CD4-positive, alpha-beta T cell treated with Interleukin-12 subunit alpha and Interleukin-12 subunit beta, for 1 hour (primary cell): ENCODE measurements around the gene CIRBP.
A peak's percentile ranks its signal among the peaks of the same experiment; 100 is the strongest.
"Not testable (repeated sequence)": the region's sequence is repeated elsewhere in the genome, so short reads cannot be mapped to it uniquely, and the experiment has no call there.

Source experiments
- DNase-seq: peaks from one replicate; pipeline ENCODE4 v3.0.0-alpha.2; 2020

CIRBP gene

DNA sequence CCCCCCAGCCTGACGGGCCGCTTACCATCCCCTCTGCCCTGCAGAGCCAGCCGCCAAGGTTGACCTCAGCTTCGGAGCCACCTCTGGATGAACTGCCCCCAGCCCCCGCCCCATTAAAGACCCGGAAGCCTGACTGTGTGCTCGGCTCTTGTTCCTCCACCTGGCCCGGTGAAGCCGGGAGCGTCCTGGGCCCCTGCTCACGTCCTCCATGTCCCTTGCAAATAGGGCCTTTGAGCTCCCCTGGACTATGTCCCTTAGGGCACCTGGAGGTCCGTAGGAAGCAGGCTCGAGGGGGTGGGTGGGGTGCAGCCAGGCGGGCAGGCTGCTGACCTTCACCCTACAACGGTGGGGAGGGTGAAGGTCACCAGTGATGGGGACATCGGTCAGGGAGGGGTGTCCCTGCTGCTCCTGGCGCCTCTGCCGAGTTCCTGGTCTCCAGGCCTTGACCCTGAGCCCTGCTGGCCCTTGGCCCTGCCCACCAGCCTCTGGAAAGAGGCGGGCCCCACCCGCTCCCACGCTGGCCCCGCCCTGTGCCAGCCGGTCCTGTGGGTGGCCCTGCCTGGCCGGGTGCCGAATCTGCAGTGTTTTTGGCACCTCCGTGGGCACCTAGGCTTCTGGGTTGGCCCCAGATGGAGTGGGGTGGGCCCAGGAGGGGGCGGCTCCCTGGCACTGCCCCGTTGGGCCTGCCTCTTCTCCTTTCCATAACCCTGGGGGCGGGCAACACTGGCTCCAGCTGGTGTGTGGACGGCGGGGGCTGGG, 24.3 kb upstream of the CIRBP start:
- DNase-seq: peak; percentile 52

DNA sequence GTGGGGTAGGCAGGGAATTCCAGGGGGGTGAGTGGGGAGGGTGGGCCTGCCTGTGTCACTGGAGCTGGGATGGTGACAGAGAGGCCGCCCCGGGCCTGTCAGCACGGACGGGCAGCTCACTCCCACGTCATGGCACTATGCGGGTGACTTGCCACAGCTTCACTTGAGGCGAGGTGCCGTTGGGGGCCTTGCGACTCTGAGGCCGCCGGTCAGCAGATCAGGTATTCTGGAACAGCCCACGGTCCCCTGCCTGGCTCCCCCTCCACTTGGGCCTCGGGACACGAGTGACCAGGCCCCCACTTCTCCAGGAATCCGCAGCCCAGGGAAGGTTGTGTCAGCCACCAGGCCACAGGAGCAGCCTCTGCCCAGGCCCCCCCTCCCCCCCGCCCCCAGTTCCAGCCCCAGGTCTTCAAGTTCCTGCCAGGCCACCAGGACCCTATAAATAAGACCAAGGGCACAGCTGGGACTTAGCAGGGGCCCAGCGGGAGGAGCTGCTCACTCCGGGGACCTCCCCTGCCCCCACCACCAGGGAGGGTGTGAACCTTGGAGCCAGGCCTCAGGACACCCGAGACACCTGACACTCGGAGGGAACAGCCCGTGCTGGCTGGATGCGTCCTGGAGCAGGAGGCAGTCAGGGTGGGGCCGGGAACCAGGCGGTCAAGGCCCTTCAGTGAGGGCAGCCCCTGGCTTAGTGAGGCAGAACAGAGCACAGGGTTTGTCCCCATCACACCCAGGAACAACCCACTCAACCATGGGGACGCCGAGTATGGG, 23.5 kb upstream of the CIRBP start:
- DNase-seq: no peak

DNA sequence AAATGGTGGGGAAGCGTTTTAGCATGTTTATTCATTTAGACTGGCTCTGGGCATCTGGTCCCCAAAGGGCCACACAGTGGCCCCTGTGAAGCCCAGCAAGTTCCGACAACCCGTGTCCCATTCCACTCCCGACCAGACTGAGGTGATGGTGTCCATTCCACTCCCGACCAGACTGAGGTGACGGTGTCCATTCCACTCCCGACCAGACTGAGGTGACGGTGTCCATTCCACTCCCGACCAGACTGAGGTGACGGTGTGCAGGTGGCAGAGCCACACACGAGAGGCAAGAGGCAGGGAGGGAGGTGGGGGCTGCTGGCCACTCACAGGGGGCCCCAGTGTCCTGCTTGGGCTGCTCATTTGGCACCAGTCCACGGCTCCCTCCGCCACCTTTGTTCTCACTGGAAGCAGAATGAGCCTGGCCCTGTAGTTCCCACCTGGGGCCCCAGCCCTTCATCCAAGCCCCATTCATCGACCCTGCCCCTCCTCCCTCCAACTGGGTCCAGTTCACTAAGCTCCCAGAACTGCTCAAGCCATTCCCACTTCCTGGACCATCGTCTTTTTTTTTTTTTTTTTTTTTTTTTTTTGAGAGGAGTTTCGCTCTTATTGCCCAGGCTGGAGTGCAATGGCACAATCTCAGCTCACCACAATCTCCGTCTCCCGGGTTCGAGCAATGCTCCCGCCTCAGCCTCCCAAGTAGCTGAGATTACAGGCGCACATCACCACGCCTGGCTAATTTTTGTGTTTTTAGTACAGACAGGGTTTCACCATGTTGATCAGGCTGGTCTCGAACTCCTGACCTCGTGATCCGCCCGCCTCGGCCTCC, 22.7 kb upstream of the CIRBP start:
- not testable (repeated sequence) for DNase-seq

DNA sequence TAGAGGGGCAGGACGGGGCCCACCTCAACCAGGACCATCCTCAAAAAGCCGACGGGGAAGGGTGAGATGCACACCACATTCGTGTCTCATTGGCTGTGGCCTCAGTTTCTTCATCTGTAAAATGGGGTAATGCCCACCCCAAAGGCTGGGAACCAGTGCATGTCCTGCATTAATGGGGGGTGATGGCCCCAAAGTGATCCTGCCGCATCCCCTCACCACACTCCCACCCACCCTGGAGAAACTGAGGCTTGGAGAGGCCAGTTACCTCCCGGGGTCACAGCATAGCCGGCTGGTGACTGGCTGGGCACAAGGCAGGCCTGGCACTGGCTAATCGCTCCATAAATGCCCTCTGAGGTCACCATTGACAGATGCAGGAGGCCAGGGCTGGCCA, 21.4 kb upstream of the CIRBP start:
- no peak for DNase-seq

DNA sequence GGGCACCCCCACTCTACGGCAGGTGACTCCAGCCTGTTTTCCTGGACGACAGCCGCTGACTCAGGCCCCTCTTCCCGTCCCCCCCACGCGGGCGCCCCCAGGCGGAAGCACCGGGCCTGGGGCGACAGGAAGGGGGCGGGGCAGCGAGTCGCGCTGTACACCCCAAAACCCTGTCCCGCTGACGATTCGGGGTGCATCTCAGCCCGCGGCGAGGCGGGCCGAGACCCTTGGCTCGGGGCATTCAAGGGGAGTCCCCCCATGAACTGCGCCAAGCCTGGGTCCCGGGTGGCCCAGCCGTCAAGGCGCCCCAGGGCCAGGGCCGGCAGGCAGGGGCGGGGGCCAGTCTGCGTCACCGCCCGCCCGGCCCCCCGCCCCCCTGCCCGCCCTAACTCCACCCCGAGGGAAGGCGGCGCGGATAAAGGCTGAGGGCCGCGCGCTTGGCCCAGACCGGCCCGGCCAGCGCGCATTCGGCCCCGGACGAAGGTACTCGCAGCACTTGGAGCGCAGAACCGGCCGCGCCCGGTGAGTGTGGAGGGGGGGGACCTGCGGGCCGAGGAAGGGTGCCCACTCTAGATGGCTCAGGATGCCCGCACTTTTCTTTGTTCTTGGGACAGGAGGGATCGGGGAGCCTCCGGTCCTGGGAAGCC, 20.9 kb upstream of the CIRBP start, which contains the start of gene MIDN:
Gene MIDN, plus strand, starts transcription at position 445 of the 647 bp plus-strand sequence. CDS start 1,714 bp downstream, outside the sequence.
- DNase-seq: peak; percentile 81

DNA sequence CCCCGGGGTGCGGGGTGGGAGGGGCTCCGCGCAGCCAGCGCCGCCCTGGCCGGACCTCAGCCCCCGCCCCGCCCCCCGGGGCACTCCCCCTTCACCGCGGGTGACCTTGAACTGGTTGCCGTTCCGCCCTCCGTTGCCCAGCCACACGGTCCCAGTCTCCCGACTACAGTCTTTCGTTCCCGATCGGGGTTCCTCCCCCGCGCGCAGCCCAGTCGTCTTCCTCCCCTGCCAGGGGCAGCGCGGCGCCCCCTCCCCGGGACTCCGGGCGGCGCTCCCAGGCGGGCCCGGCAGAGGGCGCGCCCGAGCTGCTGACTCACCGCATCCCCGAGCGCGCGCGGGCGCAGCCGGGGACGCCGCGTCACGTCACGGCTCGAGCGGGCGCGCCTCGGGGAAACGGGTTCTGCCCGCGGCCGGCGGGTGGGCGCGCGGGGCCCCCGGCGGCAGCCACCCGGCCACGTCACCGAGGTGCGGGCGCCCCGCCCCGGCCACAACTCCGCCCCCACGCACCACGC, 20.3 kb upstream of the CIRBP start:
- peak; percentile 90 for DNase-seq

DNA sequence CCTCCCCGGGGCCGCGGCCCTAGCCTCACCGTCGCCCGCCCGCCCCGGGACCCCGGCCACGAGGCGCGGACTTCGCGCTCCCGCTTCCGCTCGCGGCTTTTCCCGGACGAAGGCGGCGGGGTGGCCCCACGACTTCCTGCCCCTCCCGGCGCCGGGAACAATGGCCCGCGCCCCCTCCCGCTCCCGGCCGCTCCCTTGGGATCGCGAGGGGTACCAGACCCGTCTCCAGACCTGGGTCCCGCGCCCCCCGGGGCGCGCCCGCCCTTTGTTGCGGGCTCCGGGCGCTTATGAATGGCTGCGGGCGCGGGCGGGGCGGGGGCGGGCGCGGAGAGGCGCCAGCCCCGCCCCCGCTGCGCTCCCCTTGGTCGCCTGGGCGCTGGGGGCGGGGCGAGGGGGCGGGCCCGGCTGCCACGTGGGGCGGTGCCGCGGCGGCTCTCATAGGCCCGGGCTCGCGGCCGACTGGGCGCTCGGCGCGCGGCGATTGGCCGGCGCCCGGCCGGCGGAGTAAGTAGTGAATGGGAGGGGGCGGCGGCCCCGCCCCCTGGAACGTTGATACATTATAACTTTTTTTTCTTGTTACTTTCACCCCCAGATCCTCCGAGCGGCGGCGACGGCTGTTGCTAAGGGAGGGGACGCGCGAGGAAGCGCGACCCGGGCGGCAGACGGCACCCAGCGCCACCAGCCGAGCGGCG, 19.7 kb upstream of the CIRBP start:
- peak; percentile 95 for DNase-seq

DNA sequence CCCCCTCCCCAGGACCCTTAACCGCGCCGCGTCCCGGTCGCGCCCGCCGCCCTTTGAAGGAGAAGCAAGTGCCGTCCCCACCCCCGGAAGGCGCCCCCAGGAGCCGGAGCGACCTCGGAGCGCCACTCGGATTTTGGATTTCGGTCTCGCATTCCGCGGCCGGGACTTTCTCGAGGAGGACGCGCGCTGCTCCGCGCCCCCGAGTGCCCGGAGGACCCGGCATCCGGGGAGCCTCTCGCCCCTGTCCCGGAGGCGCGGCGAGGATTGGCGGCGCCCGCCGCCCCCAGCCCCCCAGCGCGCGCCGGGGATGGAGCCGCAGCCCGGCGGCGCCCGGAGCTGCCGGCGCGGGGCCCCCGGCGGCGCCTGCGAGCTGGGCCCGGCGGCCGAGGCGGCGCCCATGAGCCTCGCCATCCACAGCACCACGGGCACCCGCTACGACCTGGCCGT, 19.1 kb upstream of the CIRBP start:
- no peak for DNase-seq

DNA sequence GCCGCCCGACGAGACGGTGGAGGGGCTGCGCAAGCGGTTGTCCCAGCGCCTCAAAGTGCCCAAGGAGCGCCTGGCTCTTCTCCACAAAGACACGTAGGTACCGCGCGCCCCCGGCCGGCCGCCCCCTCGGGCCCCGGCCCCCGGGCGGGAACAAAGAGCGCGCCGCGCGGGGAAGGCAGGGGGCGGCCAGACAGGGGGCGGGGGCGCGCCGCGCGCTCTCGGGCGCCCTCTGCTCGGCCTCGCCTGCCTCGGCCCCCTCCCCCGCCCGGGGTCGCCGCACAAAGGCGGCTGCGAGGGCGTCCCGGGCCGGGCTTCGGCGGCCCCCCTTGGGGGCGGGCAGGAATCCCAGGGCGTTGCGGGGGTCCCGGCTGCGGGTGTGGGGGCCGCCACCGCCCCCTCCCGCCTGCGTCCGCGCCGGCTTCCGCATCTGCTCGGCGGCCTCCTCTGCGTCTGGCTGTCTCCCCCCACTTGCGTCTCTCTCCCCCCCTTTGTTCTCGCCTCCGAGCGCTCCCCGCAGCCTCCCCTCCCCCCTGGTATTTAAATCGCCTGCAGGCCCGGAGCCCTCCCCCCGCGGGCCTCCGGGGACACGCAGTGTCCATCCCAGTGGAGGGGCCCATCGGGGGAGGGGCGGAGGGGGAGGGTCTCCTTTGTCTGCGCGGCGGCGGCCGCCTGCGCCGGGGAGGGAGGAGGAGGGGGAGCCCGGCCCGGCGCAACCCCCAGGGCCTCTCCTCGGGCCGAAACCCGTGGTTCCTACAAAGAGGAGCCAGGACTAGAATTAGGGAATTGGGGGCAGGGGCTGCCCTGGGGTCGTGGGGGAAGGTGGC, 18.5 kb upstream of the CIRBP start:
- DNase-seq: peak; percentile 69

DNA sequence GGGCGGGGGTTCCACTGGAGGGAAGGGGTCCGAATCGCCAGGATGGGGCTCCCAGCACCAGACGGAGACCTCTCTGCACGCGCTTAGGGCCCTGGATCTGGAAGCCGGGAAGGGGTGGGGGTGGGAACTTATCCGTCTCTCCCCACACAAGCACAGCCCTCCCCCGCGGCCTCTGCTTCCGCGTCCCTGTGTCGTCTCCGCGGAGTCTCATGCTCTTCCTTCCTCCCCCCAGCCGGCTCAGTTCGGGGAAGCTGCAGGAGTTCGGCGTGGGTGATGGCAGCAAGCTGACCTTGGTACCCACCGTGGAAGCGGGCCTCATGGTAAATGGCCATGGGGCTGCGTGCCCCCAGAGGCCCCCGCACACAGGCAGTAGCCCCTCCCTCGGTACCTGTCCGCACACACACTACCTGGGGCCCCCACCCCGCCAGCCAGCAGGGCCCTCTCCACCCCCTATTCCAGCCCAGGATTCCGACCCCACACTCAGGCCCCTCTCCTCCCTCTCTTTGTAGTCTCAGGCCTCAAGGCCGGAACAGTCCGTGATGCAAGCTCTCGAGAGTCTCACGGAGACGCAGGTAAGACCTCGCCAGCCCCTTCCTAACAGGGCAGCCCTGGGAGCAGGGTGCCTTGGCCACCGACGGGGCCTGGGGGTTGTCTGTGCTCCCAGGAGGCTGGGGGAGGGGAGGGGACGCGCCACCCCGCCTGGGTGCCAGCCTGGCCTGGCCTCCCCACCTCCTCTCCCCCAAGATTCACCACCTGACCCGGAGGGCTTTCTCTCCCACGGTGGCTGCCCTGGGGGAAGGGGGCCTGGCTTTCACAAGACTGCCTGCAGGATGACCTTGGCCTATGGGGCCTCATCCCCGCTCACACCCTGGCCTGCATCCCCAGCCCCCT, 17.6 kb upstream of the CIRBP start:
- DNase-seq: peak; percentile 66

DNA sequence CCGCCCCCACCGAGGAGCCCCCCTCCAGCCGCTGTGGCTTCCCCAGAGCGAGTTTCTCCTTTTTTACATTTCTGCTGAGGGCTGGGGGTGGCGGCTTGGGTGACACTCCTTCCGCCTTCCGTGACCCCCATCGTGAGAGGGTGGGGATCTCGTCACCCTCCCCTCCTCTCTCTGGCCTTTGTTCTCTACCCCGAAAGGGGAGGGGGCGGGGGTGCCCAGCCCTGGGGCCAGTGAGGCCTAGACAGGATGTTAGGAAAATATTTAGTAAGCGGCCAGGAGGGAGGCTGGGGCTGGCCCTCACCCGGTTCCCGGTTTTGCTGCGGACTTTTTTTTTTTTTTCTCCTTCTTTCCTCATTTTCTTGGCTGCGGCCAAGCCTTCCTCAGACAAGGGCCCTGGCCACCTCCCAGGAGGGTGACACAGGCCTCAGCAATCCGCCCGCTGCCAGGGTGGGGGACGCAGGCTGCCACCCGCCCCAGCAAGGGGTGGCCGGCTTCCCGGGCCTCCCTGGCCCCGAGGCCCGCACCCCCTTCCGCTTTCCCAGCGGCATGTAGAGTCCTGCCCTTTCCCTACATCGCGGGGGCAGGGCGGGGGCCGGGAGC, 16.8 kb upstream of the CIRBP start:
- DNase-seq: peak; percentile 82

DNA sequence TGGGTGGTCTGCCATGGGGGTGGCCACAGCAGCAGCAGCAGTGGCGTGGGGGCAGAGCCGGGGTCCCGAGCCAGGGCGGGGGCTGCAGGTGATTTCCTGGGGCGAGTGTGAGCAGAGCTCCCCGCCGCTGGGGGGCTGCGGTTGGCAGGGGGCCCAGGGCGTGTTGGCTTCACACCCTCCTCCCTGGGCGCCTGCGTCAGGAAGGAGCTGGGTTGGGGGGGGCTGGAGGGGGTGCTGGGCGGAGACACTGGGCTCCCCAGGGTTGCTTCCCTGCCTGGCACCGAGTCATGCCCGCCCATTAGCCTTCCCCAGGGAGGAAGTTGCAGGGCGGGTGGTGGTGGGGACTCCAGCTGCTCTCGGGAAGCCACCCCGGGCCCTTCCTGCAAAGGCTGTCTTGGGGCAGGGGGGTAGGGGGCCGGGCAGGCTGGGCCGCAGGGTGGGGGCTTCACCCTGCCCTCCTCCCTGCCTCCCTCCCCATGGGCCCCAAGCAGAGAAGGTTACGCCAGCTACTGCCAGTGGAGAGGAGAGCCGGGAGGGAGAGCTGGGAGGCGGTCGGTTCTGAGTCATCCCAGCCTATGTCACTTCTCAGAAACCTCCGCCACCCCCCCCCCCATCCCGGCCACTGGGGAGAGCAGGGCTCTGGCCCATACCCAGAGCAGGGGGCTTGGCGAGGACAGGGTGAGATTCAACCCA, 16.2 kb upstream of the CIRBP start:
- DNase-seq: peak; percentile 84

DNA sequence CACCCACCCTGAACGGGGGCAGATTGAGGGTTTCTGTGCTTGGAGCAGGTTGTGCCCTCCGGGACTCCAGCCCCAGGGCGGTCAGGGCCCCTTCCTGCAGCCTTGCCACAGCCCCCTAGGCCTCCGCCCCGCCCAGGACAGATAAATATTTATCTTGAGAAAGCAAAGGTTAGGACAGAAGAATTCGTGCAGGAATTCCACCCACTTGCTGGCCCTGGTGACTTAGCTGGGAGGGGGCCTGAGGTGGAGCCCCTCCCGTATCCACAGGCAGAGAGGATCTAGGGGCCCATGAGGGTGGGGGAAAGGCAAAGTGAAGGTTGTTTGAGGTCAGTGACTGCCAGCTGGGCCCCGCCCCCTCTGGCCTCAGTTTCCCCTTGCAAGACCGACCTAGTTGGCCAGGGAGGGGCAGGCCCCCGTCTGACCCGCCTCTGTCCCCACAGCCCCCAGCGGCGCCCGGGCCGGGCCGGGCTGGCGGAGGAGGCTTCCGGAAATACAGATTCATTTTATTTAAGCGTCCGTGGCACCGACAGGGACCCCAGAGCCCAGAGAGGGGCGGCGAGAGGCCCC, 15.5 kb upstream of the CIRBP start:
- no peak for DNase-seq

DNA sequence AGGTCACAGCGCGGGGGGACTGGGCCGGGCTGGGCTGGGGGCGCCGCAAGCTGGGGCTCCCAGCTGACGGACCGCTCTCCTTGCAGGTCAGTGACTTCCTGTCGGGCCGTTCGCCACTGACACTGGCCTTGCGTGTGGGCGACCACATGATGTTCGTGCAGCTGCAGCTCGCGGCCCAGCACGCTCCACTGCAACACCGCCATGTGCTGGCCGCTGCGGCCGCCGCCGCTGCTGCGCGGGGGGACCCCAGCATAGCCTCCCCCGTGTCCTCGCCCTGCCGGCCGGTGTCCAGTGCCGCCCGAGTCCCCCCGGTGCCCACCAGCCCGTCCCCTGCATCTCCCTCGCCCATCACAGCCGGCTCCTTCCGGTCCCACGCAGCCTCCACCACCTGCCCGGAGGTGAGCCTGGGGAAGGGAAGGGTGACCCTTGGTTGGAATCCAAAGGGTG, 15.0 kb upstream of the CIRBP start:
- no peak for DNase-seq

DNA sequence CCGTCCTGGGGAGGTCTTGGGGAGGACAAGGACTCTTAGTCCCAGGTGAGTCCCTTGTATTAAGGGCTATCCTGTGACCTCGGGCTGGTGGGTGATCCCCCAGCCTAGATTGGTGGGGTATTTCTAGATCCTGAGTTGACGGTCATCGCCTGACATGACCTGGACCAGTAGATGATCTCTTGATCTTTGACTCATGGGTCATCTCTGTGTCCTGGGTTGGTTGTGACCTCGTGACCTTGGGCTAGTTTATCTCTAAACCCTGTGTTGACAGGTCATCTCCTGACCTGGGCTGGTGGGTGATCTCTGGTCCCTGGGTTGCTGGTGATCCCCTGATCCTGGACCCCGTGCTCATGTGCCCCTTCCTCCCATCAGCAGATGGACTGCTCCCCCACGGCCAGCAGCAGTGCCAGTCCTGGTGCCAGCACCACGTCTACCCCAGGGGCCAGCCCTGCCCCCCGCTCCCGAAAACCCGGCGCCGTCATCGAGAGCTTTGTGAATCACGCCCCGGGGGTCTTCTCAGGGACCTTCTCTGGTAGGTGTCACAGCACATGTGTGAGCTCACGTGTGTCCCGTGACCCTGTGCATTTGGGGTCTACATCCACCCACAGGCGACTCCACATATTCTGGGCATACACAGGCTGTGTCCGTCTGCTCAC, 14.5 kb upstream of the CIRBP start:
- no peak for DNase-seq

DNA sequence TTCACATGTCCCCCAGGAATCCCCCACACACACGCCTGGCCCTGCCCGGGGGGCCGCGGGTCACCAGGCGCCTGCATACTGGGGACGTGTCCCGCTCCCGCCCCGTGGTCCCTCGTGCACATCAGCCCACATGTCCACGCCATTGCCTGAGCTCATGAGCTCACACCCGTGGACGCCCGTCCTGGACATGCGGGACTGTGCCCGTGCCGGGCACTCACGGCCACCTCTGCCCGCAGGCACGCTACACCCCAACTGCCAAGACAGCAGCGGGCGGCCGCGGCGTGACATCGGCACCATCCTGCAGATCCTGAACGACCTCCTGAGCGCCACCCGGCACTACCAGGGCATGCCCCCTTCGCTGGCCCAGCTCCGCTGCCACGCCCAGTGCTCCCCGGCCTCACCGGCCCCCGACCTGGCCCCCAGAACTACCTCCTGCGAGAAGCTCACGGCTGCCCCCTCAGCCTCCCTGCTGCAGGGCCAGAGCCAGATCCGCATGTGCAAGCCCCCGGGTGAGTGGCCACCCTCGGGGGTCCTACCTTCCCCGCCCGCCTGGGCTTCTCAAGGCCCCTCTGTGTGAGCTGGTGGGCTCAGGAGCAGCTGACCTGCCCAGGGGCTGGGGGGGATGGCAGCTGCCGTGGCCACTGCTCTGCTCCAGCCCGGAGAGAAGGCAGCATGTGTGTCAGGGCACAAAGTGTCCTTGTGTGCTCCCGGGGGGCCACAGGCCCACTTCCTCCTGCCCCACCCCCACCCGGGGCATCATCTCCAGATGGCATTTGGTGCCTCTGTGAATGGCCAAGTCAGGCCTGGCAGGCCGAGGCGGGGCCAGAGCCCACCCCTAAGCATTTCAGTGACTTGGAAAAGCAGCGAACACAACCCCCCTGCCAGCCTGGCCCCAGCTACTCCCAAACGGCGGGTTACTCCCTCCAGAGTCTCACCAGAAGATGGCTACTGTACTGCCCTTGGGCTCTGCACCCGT, 13.7 kb upstream of the CIRBP start:
- no peak for DNase-seq
